LHCN-M2 (cell line): ENCODE measurements around the gene ST3GAL3. TPM values are rescaled to one million over a fixed set of nuclear protein-coding genes. Genes with fewer than 3 reads are reported as not detected.

Experiments
- DNase-seq: peaks from one replicate; pipeline ENCODE4 v3.0.0-alpha.2; 2012; ENCODE audit warnings: low read depth
- total RNA-seq: library from RNA; depleted of rRNA; stranded (reverse); fragments of >200 nt; gene quantifications from 2 replicates; pipeline ENCODE4 v1.2.3, GENCODE V29; 2014

The ST3GAL3 gene
- total RNA-seq, 1 experiment from 2014 or later: 25.8 TPM

DNA sequence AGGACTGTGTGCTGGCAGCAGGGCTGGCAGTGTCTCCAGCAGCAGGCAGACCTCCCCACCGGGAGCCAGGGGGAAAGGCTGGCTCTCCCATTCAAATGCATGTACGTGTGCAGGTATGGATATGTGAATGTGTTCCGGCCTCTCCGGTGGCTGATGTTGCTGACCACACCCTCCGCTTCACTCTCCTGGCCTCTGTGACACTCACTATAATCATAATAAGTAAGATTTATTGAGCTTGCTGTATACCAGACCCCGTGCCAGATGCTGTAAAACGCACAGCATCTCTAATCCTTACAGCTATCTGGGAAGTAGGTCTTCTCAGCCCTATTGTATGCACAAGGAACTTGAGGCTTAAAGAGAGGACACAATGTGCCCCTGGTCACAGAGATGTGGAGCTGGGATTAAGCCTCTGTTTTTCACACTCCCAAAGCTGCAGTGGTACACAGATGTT, 205.7 kb downstream of the ST3GAL3 start:
- DNase-seq: no peak

- DNase-seq: no peak
Measured at GRCh38 chr1:43913666-43914360, 206.5 kb downstream of the ST3GAL3 start.

DNA sequence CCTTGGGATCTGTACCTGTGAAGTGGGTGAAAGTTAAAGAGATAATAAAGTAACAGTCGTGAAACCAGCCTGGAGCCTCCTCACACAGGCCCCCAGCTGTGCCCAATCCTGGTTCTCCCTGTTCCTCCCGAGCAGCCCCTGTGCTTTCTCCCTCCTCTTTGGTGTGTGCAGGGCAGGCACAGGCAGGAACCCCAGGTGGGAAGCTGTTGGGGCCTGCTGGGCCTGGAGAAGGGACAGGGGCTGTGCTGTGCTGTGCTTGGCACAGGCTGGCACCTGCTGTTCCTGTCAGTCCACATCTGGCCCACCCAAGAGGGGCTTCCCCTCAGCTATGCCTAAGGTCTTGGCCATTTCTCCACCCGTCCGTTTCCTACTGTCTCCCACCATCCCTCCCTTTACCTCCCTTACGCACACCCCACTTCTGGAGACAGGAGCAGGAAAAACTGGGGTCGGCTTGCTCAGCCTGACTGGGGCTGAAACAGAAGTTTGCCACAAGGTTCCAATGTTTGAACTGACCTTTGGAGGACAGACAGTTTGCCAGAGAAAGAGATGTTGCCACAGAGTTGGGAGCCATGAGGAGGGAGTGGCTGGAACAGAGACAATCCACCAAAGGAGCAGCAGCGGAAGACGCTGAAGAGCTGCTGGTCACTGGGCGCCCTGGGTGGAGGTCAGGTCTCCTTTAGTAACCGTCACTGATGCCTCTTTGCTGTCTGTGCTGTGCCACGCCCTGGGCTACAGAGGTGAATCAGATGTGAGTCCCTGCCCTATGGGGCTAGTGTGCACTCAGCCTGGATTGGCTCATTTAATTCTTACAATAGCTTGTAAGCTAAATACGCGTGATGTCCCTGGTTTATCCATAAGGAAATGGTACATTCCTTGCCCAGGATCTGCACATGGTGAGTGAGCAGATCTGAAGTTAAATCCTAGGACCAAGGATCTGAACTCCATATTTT, 207.5 kb downstream of the ST3GAL3 start:
- no peak for DNase-seq

DNA sequence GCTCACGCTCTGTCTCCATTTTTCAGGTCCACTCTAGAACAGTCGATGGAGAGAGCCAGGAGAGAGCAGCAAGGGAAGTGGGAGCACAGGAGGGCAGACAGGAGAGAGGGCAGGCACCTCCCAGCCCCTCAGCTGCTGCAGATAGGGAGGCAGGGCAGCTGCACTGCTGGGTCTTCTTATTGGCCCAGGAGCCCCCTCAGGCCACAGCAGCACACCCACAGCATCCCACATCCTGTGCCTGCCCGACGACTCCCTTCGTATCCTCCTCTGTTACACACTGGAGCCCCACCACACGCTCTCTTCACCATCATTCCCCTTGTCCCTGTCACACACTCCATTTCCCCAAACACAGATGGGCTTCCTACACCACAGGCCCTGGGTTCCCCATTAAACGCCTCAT, 212.6 kb downstream of the ST3GAL3 start:
- no peak for DNase-seq

DNA sequence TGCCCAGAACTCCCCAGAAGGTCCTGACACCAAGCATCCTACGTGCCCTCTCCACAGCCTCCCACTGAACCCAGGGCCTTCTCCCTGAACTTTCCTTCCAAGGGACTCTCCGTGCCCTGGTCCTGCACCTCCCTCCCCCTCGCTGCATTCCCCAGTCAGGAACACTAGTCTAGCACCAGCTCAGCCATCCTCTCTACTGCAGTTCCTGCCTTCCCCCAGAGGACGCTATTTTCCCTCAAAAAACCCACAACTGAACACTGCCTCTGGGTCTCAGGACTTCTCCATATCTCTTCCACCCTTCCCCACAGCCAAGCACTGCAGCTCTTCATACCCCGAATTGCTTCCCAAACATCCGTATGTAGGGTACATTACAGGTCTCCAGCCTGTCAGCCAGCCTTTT, 213.7 kb downstream of the ST3GAL3 start:
- DNase-seq: no peak

- DNase-seq: no peak
Measured at GRCh38 chr1:43924516-43924915, 217.2 kb downstream of the ST3GAL3 start.

GRCh38 chr1:43925846-43926245, 218.5 kb downstream of the ST3GAL3 start:
- no peak for DNase-seq

DNA sequence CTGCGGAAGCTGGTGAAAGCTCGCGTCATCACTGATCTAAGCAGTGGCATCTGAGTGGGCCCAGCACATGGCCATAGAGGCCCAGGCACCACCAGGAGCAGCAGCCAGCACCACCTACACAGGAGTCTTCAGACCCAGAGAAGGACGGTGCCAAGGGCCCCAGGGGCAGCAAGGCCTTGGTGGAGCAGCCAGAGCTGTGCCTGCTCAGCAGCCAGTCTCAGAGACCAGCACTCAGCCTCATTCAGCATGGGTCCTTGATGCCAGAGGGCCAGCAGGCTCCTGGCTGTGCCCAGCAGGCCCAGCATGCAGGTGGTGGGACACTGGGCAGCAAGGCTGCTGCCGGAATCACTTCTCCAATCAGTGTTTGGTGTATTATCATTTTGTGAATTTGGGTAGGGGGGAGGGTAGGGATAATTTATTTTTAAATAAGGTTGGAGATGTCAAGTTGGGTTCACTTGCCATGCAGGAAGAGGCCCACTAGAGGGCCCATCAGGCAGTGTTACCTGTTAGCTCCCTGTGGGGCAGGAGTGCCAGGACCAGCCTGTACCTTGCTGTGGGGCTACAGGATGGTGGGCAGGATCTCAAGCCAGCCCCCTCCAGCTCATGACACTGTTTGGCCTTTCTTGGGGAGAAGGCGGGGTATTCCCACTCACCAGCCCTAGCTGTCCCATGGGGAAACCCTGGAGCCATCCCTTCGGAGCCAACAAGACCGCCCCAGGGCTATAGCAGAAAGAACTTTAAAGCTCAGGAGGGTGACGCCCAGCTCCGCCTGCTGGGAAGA, 223.0 kb downstream of the ST3GAL3 start:
- no peak for DNase-seq

DNA sequence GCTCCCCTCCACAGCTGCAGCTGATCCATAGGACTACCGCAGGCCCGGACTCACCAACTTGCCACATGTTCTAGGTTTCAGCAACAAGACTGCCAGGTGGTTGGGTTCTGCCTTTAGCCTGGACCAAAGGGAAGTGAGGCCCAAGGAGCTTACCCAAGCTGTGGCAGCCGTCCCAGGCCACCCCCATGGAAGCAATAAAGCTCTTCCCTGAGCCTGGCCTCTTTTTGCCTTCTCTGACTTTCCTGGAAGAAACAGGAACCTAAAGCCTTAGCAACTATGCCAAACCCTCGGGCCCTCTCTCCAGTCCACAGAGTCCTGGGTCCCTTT, 223.6 kb downstream of the ST3GAL3 start:
- no peak for DNase-seq

DNA sequence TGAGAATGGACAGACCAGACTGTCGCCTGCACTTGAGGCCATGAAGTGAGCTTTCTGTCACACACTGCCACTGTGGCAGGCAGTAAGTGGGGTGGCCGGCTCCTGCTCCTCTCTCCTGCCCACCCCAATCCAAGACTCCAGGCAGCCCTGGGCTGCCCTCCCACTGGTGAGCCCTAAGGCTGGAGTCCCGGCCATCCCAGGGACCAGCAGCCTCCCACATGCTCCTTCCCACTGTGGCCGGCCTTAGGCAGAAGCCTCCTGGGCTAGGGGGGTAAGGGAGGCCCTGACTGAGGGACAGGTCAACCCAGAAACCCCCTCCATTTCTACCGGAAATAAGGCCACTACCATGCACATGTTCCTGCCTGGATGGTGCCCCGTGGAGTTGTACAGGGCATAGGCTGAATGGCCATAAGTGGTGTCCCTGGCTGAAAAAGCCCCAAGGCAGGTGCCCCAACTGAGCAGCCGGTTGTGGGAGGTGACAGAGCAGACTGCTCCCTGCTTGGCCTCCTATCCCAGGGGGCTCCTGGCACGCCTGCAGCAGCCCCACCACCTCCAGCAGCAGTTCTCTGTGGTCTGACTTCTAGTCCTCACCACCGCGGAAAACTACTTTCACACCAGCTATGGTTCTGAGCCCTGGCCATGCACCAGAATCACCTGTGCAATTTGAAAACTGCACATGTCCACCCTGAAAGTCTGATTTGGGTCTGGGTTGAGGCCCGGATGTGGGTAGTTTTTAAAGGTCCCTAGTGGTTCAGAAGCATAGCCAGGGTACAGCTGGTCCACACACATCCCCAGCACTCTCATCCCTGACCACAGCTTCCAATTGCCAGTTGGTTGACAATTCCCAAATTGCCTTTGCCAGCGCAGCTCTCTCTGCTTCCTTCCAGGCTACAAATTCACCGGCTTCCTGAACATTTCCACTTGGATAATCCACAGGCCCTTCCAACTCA, 224.7 kb downstream of the ST3GAL3 start:
- DNase-seq: peak; percentile 64

DNA sequence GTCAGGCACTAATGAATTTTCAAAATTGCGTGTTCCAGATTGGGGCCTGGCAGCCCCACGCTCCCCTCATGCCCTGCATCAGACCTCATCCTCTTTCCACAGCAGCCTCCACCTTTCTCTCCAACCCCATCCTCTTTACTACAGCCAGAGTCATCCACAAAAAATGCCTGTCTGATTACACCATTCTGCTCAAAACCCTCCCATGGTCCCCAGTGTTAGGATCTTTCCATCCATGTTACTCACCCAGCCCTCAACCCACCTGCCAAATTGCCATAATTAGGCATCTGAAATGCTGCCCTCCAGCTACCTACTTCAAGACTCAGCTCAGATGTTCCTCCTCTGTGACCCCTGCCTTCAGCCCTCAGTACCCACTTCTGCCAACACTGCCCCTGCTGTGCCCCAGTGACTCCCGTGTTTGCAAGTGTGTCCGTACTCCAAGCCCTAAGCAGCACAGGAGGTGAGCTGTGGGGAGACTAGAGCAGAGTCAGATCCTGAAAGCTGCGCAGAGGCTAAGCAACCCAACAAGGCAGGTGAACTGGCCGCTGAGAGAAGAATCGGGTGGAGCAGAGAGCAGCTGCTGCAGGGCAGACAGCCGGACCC, 225.6 kb downstream of the ST3GAL3 start:
- DNase-seq: peak; percentile 48

DNA sequence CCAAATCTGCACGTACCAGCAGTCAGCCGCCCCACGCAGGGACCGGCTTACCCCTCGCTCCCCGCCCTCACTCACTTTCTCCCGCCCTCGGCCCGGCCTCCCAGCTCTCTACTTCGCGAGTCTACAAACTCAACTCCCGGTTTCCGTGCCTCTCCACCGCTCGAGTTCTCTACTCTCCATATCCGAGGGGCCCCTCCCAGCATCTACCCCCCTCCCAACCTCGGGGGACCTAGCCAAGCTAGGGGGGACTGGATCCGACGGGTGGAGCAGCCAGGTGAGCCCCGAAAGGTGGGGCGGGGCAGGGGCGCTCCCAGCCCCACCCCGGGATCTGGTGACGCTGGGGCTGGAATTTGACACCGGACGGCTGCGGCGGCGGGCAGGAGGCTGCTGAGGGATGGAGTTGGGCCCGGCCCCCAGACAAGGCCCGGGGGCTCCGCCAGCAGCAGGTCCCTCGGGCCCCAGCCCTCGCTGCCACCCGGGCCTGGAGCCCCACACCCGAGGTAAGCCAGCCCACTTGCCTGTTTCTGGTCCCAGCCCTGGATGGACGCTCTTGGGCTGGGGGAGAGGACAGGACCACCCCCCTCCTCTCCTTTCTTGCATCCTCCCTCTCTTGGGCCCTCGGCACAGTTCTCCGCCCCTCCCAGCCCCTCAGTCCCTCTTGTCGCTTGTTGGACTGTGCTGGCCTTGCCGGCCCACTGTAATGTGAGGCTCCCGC, 226.2 kb downstream of the ST3GAL3 start, which contains the start of gene ARTN:
Gene ARTN, plus strand, starts transcription at position 416 of the 715 bp plus-strand sequence. CDS start 1,856 bp downstream, outside the sequence.
- DNase-seq: no peak

DNA sequence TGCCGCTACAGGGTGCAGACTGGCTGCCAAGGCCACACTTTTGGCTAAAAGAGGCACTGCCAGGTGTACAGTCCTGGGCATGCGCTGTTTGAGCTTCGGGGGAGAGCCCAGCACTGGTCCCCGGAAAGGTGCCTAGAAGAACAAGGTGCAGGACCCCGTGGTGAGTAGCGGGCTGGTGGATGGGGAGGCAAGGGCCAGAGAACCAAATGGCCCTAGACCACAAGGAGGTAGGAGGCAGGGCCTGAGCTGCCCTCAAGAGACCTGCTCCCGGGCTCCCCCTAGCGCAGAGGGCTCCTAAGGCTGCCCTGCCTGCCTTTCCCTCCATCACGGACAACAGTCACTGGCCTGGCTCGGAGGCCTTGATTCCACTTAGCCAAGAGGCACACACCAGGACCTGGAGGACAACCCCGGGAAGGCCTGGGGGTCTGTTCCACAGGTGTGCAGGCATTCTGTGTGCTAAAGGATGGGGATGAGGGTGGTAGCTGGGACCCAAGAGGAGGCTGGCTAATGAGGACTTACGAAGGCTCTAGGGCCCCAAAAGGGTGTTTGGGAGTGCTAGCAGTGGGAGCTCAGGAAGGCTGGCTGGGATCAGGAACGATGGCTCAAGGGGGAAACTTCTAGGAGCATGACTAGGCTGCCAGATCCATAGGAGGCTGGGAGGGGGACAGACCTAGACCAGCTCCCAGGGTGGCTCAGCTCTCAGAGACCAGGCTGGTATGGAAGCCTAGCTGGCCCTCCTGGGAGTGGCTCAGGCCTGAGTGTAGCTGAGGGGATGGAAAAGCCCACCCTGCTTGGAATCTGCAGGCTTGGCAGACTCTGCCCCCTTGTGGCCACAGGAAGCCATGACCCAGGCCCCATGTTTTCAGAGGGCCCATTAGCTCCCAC, 227.0 kb downstream of the ST3GAL3 start:
- peak; percentile 49 for DNase-seq

DNA sequence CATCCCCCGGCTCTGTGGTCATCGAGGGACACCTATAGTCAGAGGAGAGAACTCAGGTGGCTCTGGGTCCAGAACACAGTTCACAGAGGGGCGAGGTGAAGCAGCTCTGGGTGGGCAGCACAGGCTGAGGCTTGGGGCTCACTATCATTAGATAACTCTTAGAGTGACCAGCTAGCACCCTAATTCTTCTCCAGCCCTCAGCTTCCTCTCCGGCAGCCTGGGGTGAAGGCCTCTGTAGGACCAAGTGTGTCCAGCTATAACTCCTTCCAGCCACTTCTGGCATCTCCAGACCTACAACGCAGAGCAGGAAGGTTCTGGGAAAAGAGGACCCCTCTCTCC, 227.6 kb downstream of the ST3GAL3 start:
- no peak for DNase-seq

- no peak for DNase-seq
Measured at GRCh38 chr1:43935711-43936427, 228.5 kb downstream of the ST3GAL3 start.

DNA sequence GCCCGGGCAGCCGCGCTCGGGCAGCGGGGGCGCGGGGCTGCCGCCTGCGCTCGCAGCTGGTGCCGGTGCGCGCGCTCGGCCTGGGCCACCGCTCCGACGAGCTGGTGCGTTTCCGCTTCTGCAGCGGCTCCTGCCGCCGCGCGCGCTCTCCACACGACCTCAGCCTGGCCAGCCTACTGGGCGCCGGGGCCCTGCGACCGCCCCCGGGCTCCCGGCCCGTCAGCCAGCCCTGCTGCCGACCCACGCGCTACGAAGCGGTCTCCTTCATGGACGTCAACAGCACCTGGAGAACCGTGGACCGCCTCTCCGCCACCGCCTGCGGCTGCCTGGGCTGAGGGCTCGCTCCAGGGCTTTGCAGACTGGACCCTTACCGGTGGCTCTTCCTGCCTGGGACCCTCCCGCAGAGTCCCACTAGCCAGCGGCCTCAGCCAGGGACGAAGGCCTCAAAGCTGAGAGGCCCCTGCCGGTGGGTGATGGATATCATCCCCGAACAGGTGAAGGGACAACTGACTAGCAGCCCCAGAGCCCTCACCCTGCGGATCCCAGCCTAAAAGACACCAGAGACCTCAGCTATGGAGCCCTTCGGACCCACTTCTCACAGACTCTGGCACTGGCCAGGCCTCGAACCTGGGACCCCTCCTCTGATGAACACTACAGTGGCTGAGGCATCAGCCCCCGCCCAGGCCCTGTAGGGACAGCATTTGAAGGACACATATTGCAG, 229.3 kb downstream of the ST3GAL3 start:
- no peak for DNase-seq

DNA sequence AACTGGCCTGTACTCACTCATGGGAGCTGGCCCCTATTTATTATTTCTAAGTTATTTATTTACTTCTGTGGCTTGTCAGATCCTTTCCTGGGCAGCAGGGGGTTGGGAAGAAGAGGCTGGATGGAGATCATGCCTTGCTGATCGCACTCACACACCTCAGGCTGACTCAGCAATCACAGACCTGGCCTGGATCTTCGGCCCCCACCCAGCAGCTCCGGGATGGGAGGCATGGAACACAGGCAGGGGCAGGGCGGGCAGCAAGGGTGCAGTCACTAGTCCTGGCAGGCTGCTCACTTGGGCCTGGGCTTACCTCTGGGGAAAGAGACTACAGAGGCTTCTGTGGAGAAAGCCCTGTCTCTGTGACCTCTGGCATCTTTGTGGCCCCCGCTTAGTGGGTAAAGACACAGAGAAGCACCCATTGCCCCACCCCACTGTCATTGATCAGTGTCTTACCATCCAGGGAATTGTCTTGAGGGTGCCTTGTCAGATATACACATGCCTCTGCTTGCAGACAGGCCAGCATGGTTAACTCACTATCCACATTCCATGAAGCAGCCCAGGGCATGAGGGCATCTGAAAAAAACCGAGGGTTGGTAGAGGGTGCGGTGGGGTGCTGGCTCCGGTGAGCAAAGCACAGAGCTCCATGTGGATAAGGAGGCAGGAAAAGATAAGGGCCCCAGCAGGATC, 230.0 kb downstream of the ST3GAL3 start:
- no peak for DNase-seq
